ENCODE measurements around the gene CFAP99. TPM values are rescaled to one million over a fixed set of nuclear protein-coding genes. Genes with fewer than 3 reads are reported as not detected.

CFAP99 gene
- total and polyA plus RNA-seq, 2 of the 8 experiments (the other 6 are each of a cell fraction or from before 2014, with no cell fraction given): not detected

- TF ChIP-seq CHD7 (IDR thresholded peaks at IDR 0.05; ENCODE audit: insufficient replicate concordance, low read length): no peak
- TF ChIP-seq SIN3A (conservative IDR thresholded peaks at IDR 0.05 in 1 of 2, IDR thresholded peaks at IDR 0.05 in 1 of 2; ENCODE audit: low read depth in 1 of 2, low read length in 2 of 2): no peak
- no peak for TF ChIP-seq YY1 (IDR thresholded peaks at IDR 0.05; ENCODE audit: low read depth, low read length)
- no peak for TF ChIP-seq TAF1 (IDR thresholded peaks at IDR 0.05; ENCODE audit: low read depth, low read length)
These were observed 21.9 kb upstream of the CFAP99 start (continued) for GRCh38 chr4:2396781-2397368.

Data from H1 (cell line).